Measurements from ENCODE around the gene BTBD16.

The BTBD16 gene

GRCh38 chr10:122298206-122298597, 27.1 kb downstream of the BTBD16 start:
- no peak for TF ChIP-seq CTCF (IDR thresholded peaks at IDR 0.05; ENCODE audit: low read length, missing control alignments)
- no peak overlapping the region for H3K4me3 ChIP-seq (replicated peaks; ENCODE audit: low read depth, low read length)

GRCh38 chr10:122298598-122299301, 27.7 kb downstream of the BTBD16 start:
- peak; percentile 92 for TF ChIP-seq CTCF (IDR thresholded peaks at IDR 0.05; ENCODE audit: low read length, missing control alignments)
- peak; percentile 85 for DNase-seq (ENCODE audit: low read depth)
- H3K4me3 ChIP-seq (replicated peaks; ENCODE audit: low read depth, low read length): no peak overlapping the region

More at GRCh38 chr10:122298206-122298597, 27.1 kb downstream of the BTBD16 start:
- DNase-seq (ENCODE audit: low read depth): no peak

GRCh38 chr10:122299423-122300075, 28.5 kb downstream of the BTBD16 start:
- no peak overlapping the region for H3K4me3 ChIP-seq (replicated peaks; ENCODE audit: low read depth, low read length)
- DNase-seq (ENCODE audit: low read depth): no peak
- no peak for TF ChIP-seq CTCF (IDR thresholded peaks at IDR 0.05; ENCODE audit: low read length, missing control alignments)

- DNase-seq (ENCODE audit: low read depth): peak; percentile 89
- H3K4me3 ChIP-seq (replicated peaks; ENCODE audit: low read depth, low read length): no peak overlapping the region
- TF ChIP-seq CTCF (IDR thresholded peaks at IDR 0.05; ENCODE audit: low read length, missing control alignments): no peak
Measured at GRCh38 chr10:122301055-122301810, 30.1 kb downstream of the BTBD16 start.

GRCh38 chr10:122301811-122302115, 30.7 kb downstream of the BTBD16 start:
- no peak for DNase-seq (ENCODE audit: low read depth)
- TF ChIP-seq CTCF (IDR thresholded peaks at IDR 0.05; ENCODE audit: low read length, missing control alignments): no peak
- H3K4me3 ChIP-seq (replicated peaks; ENCODE audit: low read depth, low read length): no peak overlapping the region

- TF ChIP-seq CTCF (IDR thresholded peaks at IDR 0.05; ENCODE audit: low read length, missing control alignments): no peak
- no peak overlapping the region for H3K4me3 ChIP-seq (replicated peaks; ENCODE audit: low read depth, low read length)
Measured at GRCh38 chr10:122302315-122302714, 31.2 kb downstream of the BTBD16 start.

More at GRCh38 chr10:122302315-122302714, 31.2 kb downstream of the BTBD16 start:
- no peak for DNase-seq (ENCODE audit: low read depth)

Measured in fibroblast of pulmonary artery (primary cell).